ENCODE results near the gene SLC52A1. TPM values are rescaled to one million over a fixed set of nuclear protein-coding genes. Genes with fewer than 3 reads are reported as not detected.

SLC52A1 gene
- polyA plus RNA-seq, 2 of the 4 experiments (the other 2 are of a cell fraction), result 1.0 to 1.4 TPM

- DNase-seq (ENCODE audit: low read depth in 1 of 2, low spot score in 1 of 2) (no peak), FAIRE-seq (no peak), ATAC-seq (no peak)
- H3K4me1 ChIP-seq, result peaks cover 20% of the 10 kb centered on the region
- no peak overlapping the region for H3K27ac ChIP-seq
- no peak overlapping the region for H3K4me3 ChIP-seq
- POLR2A ChIA-PET, result no interaction called here
- 94% methylated on average over 18 of the region's 18 CpGs for WGBS (ENCODE audit: missing lambda C conversion rate)
- no peak overlapping the region for H3K4me2 ChIP-seq
- CTCF ChIA-PET, result interaction anchor here (1.6 to 4.3 kb wide), 2 partner anchors 16 to 27 kb away, joined by 6 to 18 read pairs; partner anchors contain the start of gene CAMTA2
- TF ChIP-seq NPAS2 (CRISPR knock-in tag; IDR thresholded peaks at IDR 0.05; ENCODE audit: borderline replicate concordance) (no peak), BCL3 (IDR thresholded peaks at IDR 0.05) (no peak), RFX5 (IDR thresholded peaks at IDR 0.05) (no peak), ZC3H11A (IDR thresholded peaks at IDR 0.05) (no peak), KDM1A (IDR thresholded peaks at IDR 0.05; ENCODE audit: low read depth) (no peak), POLR2AphosphoS2 (conservative IDR thresholded peaks at IDR 0.05; ENCODE audit: low read length) (no peak), EHMT2 (IDR thresholded peaks at IDR 0.05; ENCODE audit: low read depth) (no peak), RNF2 (IDR thresholded peaks at IDR 0.05; ENCODE audit: borderline replicate concordance, low read depth) (no peak), POLR2A (IDR thresholded peaks at IDR 0.05; ENCODE audit: low read length) (no peak), NFE2L2 (conservative IDR thresholded peaks at IDR 0.05; ENCODE audit: low read length) (no peak), RCOR1 (IDR thresholded peaks at IDR 0.05; ENCODE audit: low read depth, low read length) (no peak), USF2 (IDR thresholded peaks at IDR 0.05) (no peak), NR3C1 (IDR thresholded peaks at IDR 0.05) (no peak), HES2 (IDR thresholded peaks at IDR 0.05) (no peak), EP300 (IDR thresholded peaks at IDR 0.05) (no peak), ZNF302 (CRISPR knock-in tag; IDR thresholded peaks at IDR 0.05) (no peak), EHF (CRISPR knock-in tag; IDR thresholded peaks at IDR 0.05) (no peak), FOSB (CRISPR knock-in tag; IDR thresholded peaks at IDR 0.05) (no peak), JUN (IDR thresholded peaks at IDR 0.05) (no peak), HOXB13 (CRISPR knock-in tag; IDR thresholded peaks at IDR 0.05; ENCODE audit: low read depth) (no peak)
- H3K9me3 ChIP-seq, result no peaks in the 10 kb centered on the region
Observed at GRCh38 chr17:5003214-5003867, 31.9 kb downstream of the SLC52A1 start.

GRCh38 chr17:5002121-5002788, 33.0 kb downstream of the SLC52A1 start:
- CTCF ChIA-PET, result interaction anchor here (0.8 to 4.3 kb wide), 7 partner anchors 8 to 60 kb away, joined by 3 to 18 read pairs (median 7); partner anchors contain the start of gene CAMTA2
- ATAC-seq (no peak), FAIRE-seq (no peak), DNase-seq (ENCODE audit: low read depth in 1 of 2, low spot score in 1 of 2) (no peak)
- no peak overlapping the region for H3K27ac ChIP-seq
- no peak overlapping the region for H3K4me3 ChIP-seq
- POLR2A ChIA-PET, result no interaction called here
- H3K4me2 ChIP-seq, result no peak overlapping the region
- 90% methylated on average over 20 of the region's 20 CpGs for WGBS (ENCODE audit: missing lambda C conversion rate)
- H3K9me3 ChIP-seq, result no peaks in the 10 kb centered on the region
- H3K4me1 ChIP-seq, result peaks cover 20% of the 10 kb centered on the region
- TF ChIP-seq HES2 (IDR thresholded peaks at IDR 0.05) (no peak), RCOR1 (IDR thresholded peaks at IDR 0.05; ENCODE audit: low read depth, low read length) (no peak), JUNB (IDR thresholded peaks at IDR 0.05) (no peak), MYC (IDR thresholded peaks at IDR 0.05; ENCODE audit: borderline replicate concordance, low read length) (no peak), MAFK (IDR thresholded peaks at IDR 0.05; ENCODE audit: partially characterized antibody) (no peak), EHF (CRISPR knock-in tag; IDR thresholded peaks at IDR 0.05) (no peak), KDM1A (IDR thresholded peaks at IDR 0.05; ENCODE audit: low read depth) (no peak)
